ENCODE data around the gene FAF1. TPM values are rescaled to one million over a fixed set of nuclear protein-coding genes. Genes with fewer than 3 reads are reported as not detected.
A peak's percentile ranks its signal among the peaks of the same experiment; 100 is the strongest.

The FAF1 gene
- total RNA-seq, 1 donor from 2014 or later: 21.2 TPM

GRCh38 chr1:50978144-50978851 is 18.2 kb upstream of the FAF1 start:
- DNase-seq (ENCODE audit: low read depth in 2 of 2): peak; percentile 69 to 81

- peak; percentile 51 to 54 for DNase-seq (ENCODE audit: low read depth in 2 of 2)
Measured at GRCh38 chr1:50977575-50978143, 17.6 kb upstream of the FAF1 start.

GRCh38 chr1:50976890-50977574 is 17.0 kb upstream of the FAF1 start:
- peak; percentile 46 to 51 for DNase-seq (ENCODE audit: low read depth in 2 of 2)

GRCh38 chr1:50976111-50976889 is 16.2 kb upstream of the FAF1 start:
- peak in 1 of 2 donors; percentile 31 for DNase-seq (ENCODE audit: low read depth in 2 of 2)

GRCh38 chr1:50975436-50975835 is 15.4 kb upstream of the FAF1 start:
- no peak for DNase-seq (ENCODE audit: low read depth in 2 of 2)

- no peak for DNase-seq (ENCODE audit: low read depth in 2 of 2)
Measured at GRCh38 chr1:50974618-50974935, 14.5 kb upstream of the FAF1 start.

- DNase-seq (ENCODE audit: low read depth in 2 of 2): no peak
Measured at GRCh38 chr1:50973875-50974617, 14.0 kb upstream of the FAF1 start.

GRCh38 chr1:50973255-50973654 is 13.2 kb upstream of the FAF1 start:
- DNase-seq (ENCODE audit: low read depth in 2 of 2): no peak

GRCh38 chr1:50972766-50973165 is 12.7 kb upstream of the FAF1 start:
- peak in 1 of 2 donors; percentile 6 for DNase-seq (ENCODE audit: low read depth in 2 of 2)

- DNase-seq (ENCODE audit: low read depth in 2 of 2): no peak
Measured at GRCh38 chr1:50971748-50972305, 11.8 kb upstream of the FAF1 start.

GRCh38 chr1:50970931-50971582 is 11.0 kb upstream of the FAF1 start:
- peak; percentile 34 to 43 for DNase-seq (ENCODE audit: low read depth in 2 of 2)

GRCh38 chr1:50970509-50970887 is 10.4 kb upstream of the FAF1 start:
- DNase-seq (ENCODE audit: low read depth in 2 of 2): no peak

GRCh38 chr1:50969611-50970508 is 9.8 kb upstream of the FAF1 start, which contains the start of gene CDKN2C:
TSS of gene CDKN2C (plus strand) at chr1:50970245. CDS start at chr1:50970369, 124 bp downstream.
- DNase-seq (ENCODE audit: low read depth in 2 of 2): peak; percentile 76 to 82

- DNase-seq (ENCODE audit: low read depth in 2 of 2): peak; percentile 51 to 63
Measured at GRCh38 chr1:50968821-50969610, 8.9 kb upstream of the FAF1 start.

GRCh38 chr1:50968158-50968820 is 8.2 kb upstream of the FAF1 start:
- DNase-seq (ENCODE audit: low read depth in 2 of 2): peak; percentile 94 to 95

- DNase-seq (ENCODE audit: low read depth in 2 of 2): peak; percentile 27 to 33
Measured at GRCh38 chr1:50967416-50968157, 7.5 kb upstream of the FAF1 start.

- DNase-seq (ENCODE audit: low read depth in 2 of 2): no peak
Measured at GRCh38 chr1:50966991-50967390, 6.9 kb upstream of the FAF1 start.
